Thymus (tissue), 11 donors: ENCODE results near the gene TCOF1. TPM values are rescaled to one million over a fixed set of nuclear protein-coding genes. Genes with fewer than 3 reads are reported as not detected.
A peak's percentile ranks its signal among the peaks of the same experiment; 100 is the strongest.

Source experiments
- DNase-seq, 9 donors: peaks; one replicate each; pipeline ENCODE4 v3.0.0-alpha.2; 2013; ENCODE audit warnings: low spot score in 9 of 9, low read depth in 6 of 9, missing footprints in 1 of 9
- H3K27ac ChIP-seq, 2 donors: one replicate each; pipeline ENCODE4 v1.5.1; 2013; ENCODE audit warnings: control low read depth in 1 of 2, low read depth in 1 of 2, low read length in 1 of 2, mild to moderate bottlenecking in 1 of 2, moderate library complexity in 1 of 2
- H3K27me3 ChIP-seq, 2 donors: one replicate each; pipeline ENCODE4 v1.5.1; 2013; ENCODE audit warnings: low read length in 1 of 2; ENCODE audit not compliant: control insufficient read depth in 2 of 2, insufficient read depth in 1 of 2
- H3K36me3 ChIP-seq, 2 donors: one replicate each; pipeline ENCODE4 v1.5.1; 2013; ENCODE audit warnings: low read length in 1 of 2, mild to moderate bottlenecking in 1 of 2, moderate library complexity in 1 of 2; ENCODE audit not compliant: control insufficient read depth in 2 of 2, insufficient read depth in 2 of 2
- H3K4me1 ChIP-seq, 2 donors: one replicate each; pipeline ENCODE4 v1.5.1; 2013; ENCODE audit warnings: low read length in 2 of 2; ENCODE audit not compliant: control insufficient read depth in 2 of 2, insufficient read depth in 2 of 2
- H3K4me3 ChIP-seq, 2 donors: one replicate each; pipeline ENCODE4 v1.5.1; 2013; ENCODE audit warnings: low read length in 2 of 2, control low read depth in 1 of 2, mild to moderate bottlenecking in 1 of 2
- H3K9me3 ChIP-seq, 2 donors: one replicate each; pipeline ENCODE4 v1.5.1; 2013; ENCODE audit warnings: low read length in 1 of 2, mild to moderate bottlenecking in 1 of 2; ENCODE audit not compliant: control insufficient read depth in 2 of 2, insufficient read depth in 1 of 2
- WGBS: extraction: QIAGEN DNeasy Blood & Tissue Kit; methylation state at CpG from one replicate; pipeline ENCODE4 v1.1.7; 2013; 5-methylcytosine and 5-hydroxymethylcytosine counted together
- polyA plus RNA-seq: library from polyadenylated mRNA; stranded (reverse); fragments of 200-250 nt; gene quantifications from one replicate; pipeline ENCODE4 v1.2.3, GENCODE V29; 2013
- total RNA-seq: library from RNA; stranded (reverse); fragments of 120-200 nt; gene quantifications from one replicate; pipeline ENCODE4 v1.2.4, GENCODE V29; 2013
- donor health status: healthy.

The TCOF1 gene
- total and polyA plus RNA-seq, 2 donors, result 17.7 to 18.2 TPM

- no peaks in the 10 kb centered on the region for H3K9me3 ChIP-seq
- H3K36me3 ChIP-seq, result peaks cover 84 to 89% of the 10 kb centered on the region in 2 donors
- 97% methylated on average over 4 of the region's 4 CpGs for WGBS
- H3K4me3 ChIP-seq, result no peak overlapping the region
- DNase-seq, result no peak
- no peaks in the 10 kb centered on the region for H3K27me3 ChIP-seq
- no peak overlapping the region for H3K27ac ChIP-seq
- no peaks in the 10 kb centered on the region for H3K4me1 ChIP-seq
These were observed 11.0 kb downstream of the TCOF1 start for GRCh38 chr5:150368526-150368925.

- H3K4me1 ChIP-seq, result peaks cover 0 to 7% of the 10 kb centered on the region in 2 donors
- 97% methylated on average over 6 of the region's 6 CpGs for WGBS
- no peak overlapping the region for H3K27ac ChIP-seq
- peaks cover 96 to 98% of the 10 kb centered on the region in 2 donors for H3K36me3 ChIP-seq
- H3K27me3 ChIP-seq, result no peaks in the 10 kb centered on the region
- DNase-seq, result no peak
- H3K9me3 ChIP-seq, result no peaks in the 10 kb centered on the region
- H3K4me3 ChIP-seq, result no peak overlapping the region
These were observed 15.1 kb downstream of the TCOF1 start for GRCh38 chr5:150372639-150373038.

- WGBS, result 95% methylated on average over 11 of the region's 11 CpGs
- Histone ChIP-seq H3K4me1 (peaks cover 0 to 8% of the 10 kb centered on the region in 2 donors), H3K4me3 (no peak overlapping the region), H3K9me3 (no peaks in the 10 kb centered on the region), H3K36me3 (peaks cover 95 to 99% of the 10 kb centered on the region in 2 donors), H3K27me3 (no peaks in the 10 kb centered on the region), H3K27ac (peak overlapping the region in 1 of 2 donors; percentile 60)
- peak in 2 of 9 donors; percentile 9 to 21 for DNase-seq
These were observed 17.2 kb downstream of the TCOF1 start for GRCh38 chr5:150374651-150375050.

- H3K9me3 ChIP-seq, result no peaks in the 10 kb centered on the region
- 88% methylated on average over 10 of the region's 10 CpGs for WGBS
- no peak for DNase-seq
- H3K4me1 ChIP-seq, result peaks cover 0 to 8% of the 10 kb centered on the region in 2 donors
- H3K4me3 ChIP-seq, result no peak overlapping the region
- no peaks in the 10 kb centered on the region for H3K27me3 ChIP-seq
- peaks cover 93 to 95% of the 10 kb centered on the region in 2 donors for H3K36me3 ChIP-seq
- H3K27ac ChIP-seq, result peak overlapping the region in 1 of 2 donors; percentile 26
These were observed 19.6 kb downstream of the TCOF1 start for GRCh38 chr5:150376799-150377771.

- no peaks in the 10 kb centered on the region for H3K9me3 ChIP-seq
- 95% methylated on average over 5 of the region's 5 CpGs for WGBS
- H3K27me3 ChIP-seq, result no peaks in the 10 kb centered on the region
- H3K27ac ChIP-seq, result peak overlapping the region in 1 of 2 donors; percentile 43
- DNase-seq, result no peak
- no peak overlapping the region for H3K4me3 ChIP-seq
- peaks cover 93 to 94% of the 10 kb centered on the region in 2 donors for H3K36me3 ChIP-seq
- H3K4me1 ChIP-seq, result peaks cover 0 to 8% of the 10 kb centered on the region in 2 donors
These were observed 20.6 kb downstream of the TCOF1 start for GRCh38 chr5:150377964-150378694.

- no peaks in the 10 kb centered on the region for H3K4me1 ChIP-seq
- DNase-seq, result no peak
- H3K27me3 ChIP-seq, result no peaks in the 10 kb centered on the region
- H3K27ac ChIP-seq, result no peak overlapping the region
- WGBS, result 99% methylated on average over 5 of the region's 5 CpGs
- H3K9me3 ChIP-seq, result no peaks in the 10 kb centered on the region
- H3K4me3 ChIP-seq, result no peak overlapping the region
- H3K36me3 ChIP-seq, result peaks cover 89 to 93% of the 10 kb centered on the region in 2 donors
These were observed 27.2 kb downstream of the TCOF1 start for GRCh38 chr5:150384701-150385100.

- H3K9me3 ChIP-seq, result no peaks in the 10 kb centered on the region
- no peaks in the 10 kb centered on the region for H3K27me3 ChIP-seq
- DNase-seq, result no peak
- H3K27ac ChIP-seq, result no peak overlapping the region
- WGBS, result 88% methylated on average over 15 of the region's 15 CpGs
- no peaks in the 10 kb centered on the region for H3K4me1 ChIP-seq
- H3K36me3 ChIP-seq, result peaks cover 91 to 94% of the 10 kb centered on the region in 2 donors
- no peak overlapping the region for H3K4me3 ChIP-seq
These were observed 28.7 kb downstream of the TCOF1 start for GRCh38 chr5:150386024-150386855.

GRCh38 chr5:150389531-150390266 is 32.2 kb downstream of the TCOF1 start:
- H3K36me3 ChIP-seq, result peaks cover 91 to 94% of the 10 kb centered on the region in 2 donors
- DNase-seq, result no peak
- 97% methylated on average over 13 of the region's 13 CpGs for WGBS
- H3K9me3 ChIP-seq, result no peaks in the 10 kb centered on the region
- H3K27me3 ChIP-seq, result no peaks in the 10 kb centered on the region
- no peaks in the 10 kb centered on the region for H3K4me1 ChIP-seq
- H3K4me3 ChIP-seq, result no peak overlapping the region
- H3K27ac ChIP-seq, result no peak overlapping the region
